HepG2 (cell line): ENCODE measurements around the gene HHATL. TPM values are rescaled to one million over a fixed set of nuclear protein-coding genes. Genes with fewer than 3 reads are reported as not detected.

Experiments
- AKAP8 ChIP-seq: sonication (generic); formaldehyde crosslinking; IDR thresholded peaks from 2 replicates; pipeline ENCODE4 v1.5.1; 2020; ENCODE audit warnings: mild to moderate bottlenecking, missing genetic modification reagents
- AKNA ChIP-seq: sonication (generic); formaldehyde crosslinking; IDR thresholded peaks from 2 replicates; pipeline ENCODE4 v1.4.0; 2020; ENCODE audit warnings: missing genetic modification reagents, borderline replicate concordance
- CBX1 ChIP-seq: IDR thresholded peaks from one replicate; pipeline ENCODE4 v1.6.1; 2016; ENCODE audit warnings: antibody characterized with exemption, low read depth
- DRAP1 ChIP-seq: IDR thresholded peaks from 2 replicates; pipeline ENCODE4 v1.6.1; 2016; ENCODE audit warnings: missing genetic modification reagents, missing compliant biosample characterization
- RAD21 ChIP-seq: fragments of 450-650 bp; formaldehyde crosslinking; IDR thresholded peaks from 2 replicates; pipeline ENCODE4 v1.5.0; 2020; ENCODE audit warnings: mild to moderate bottlenecking
- SAFB2 ChIP-seq: sonication (generic); formaldehyde crosslinking; IDR thresholded peaks from 2 replicates; pipeline ENCODE4 v1.5.1; 2020; ENCODE audit warnings: missing genetic modification reagents, low read depth, mild to moderate bottlenecking, borderline replicate concordance
- ZNF24 ChIP-seq: fragments of 450-650 bp; IDR thresholded peaks from 2 replicates; pipeline ENCODE4 v1.6.1; 2017; ENCODE audit warnings: antibody characterized with exemption, mild to moderate bottlenecking
- polyA plus RNA-seq, 8 experiments: library from polyadenylated mRNA; depleted of rRNA in 3 of 8; stranded (reverse) in 7 of 8; unstranded in 1 of 8; fragments of >200 nt; fragmentation: Illumina TruSeq in 4 of 8; extraction: Trizol in 4 of 8; gene quantifications; 2 replicates each; pipeline versions ENCODE4 v1.2.1 to v1.2.3, GENCODE V29; 2011 to 2016; ENCODE audit warnings: low read depth in 4 of 8, missing spikeins in 1 of 8, mixed read lengths in 1 of 8; ENCODE audit not compliant: insufficient read depth in 1 of 8
- total RNA-seq, 5 experiments: library from RNA; depleted of rRNA; stranded (reverse); fragments of >200 nt; fragmentation: Illumina TruSeq; extraction: Trizol; gene quantifications; 2 replicates each; pipeline ENCODE4 v1.2.3, GENCODE V29; 2016; ENCODE audit warnings: low read depth in 1 of 5

HHATL gene
- total and polyA plus RNA-seq, 2 of the 13 experiments (the other 11 are each of a cell fraction or from before 2014, with no cell fraction given) = 0.26 TPM; not detected in 1

GRCh38 chr3:42682301-42683070 is 20.1 kb downstream of the HHATL start (continued):
- TF ChIP-seq DRAP1 (CRISPR knock-in tag) = no peak
- TF ChIP-seq ZNF24 = no peak
- TF ChIP-seq AKAP8 (CRISPR knock-in tag) = no peak
- TF ChIP-seq AKNA (CRISPR knock-in tag) = no peak
- TF ChIP-seq CBX1 = no peak
- TF ChIP-seq SAFB2 (CRISPR knock-in tag) = no peak
- no peak for TF ChIP-seq RAD21 (CRISPR knock-in tag)
